ENCODE data around the gene GIPC1. TPM values are rescaled to one million over a fixed set of nuclear protein-coding genes. Genes with fewer than 3 reads are reported as not detected.
A peak's percentile ranks its signal among the peaks of the same experiment; 100 is the strongest.

The GIPC1 gene
- total and polyA plus RNA-seq, 9 of the 15 experiments (the other 6 are each of a cell fraction or from before 2014, with no cell fraction given): 0.49 to 54.7 (median 24.8) TPM

DNA sequence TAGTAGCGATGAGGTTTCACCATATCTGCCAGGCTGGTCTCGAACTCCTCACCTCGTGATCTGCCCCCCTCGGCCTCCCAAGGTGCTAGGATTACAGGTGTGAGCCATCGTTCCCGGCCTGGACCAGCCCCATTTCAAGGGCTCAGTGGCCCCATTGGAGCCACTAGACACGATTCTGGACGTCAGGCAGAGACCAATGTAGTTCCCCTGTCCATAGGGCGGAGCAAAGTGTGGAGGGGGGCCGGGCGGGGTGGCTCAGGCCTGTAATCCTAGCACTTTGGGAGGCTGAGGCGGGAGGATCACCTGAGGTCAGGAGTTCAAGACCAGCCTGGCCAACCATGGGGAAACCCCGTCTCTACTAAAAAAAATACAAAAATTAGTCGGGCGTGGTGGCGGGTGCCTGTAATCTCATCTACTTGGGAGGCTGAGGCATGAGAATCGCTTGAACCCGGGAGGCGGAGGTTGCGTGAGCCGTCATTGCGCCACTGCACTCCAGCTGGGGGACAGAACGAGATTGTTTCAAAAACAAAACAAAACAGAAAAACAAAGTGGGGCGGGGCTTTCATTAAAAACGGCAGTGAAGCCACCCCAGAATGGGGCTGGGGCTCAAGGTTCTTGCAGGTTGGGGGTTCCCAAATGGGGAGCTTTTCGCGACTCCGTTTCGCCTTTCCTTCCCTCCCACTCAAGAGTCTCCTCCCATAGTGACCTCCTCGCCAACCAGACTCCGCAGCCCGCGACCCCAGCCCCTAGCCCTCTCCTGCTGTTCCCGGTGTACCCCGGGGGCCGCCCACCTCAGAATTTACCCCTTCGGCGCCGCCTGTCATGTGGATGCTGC is 32.7 kb upstream of the GIPC1 start (continued):
- TF ChIP-seq, protein P1, sequence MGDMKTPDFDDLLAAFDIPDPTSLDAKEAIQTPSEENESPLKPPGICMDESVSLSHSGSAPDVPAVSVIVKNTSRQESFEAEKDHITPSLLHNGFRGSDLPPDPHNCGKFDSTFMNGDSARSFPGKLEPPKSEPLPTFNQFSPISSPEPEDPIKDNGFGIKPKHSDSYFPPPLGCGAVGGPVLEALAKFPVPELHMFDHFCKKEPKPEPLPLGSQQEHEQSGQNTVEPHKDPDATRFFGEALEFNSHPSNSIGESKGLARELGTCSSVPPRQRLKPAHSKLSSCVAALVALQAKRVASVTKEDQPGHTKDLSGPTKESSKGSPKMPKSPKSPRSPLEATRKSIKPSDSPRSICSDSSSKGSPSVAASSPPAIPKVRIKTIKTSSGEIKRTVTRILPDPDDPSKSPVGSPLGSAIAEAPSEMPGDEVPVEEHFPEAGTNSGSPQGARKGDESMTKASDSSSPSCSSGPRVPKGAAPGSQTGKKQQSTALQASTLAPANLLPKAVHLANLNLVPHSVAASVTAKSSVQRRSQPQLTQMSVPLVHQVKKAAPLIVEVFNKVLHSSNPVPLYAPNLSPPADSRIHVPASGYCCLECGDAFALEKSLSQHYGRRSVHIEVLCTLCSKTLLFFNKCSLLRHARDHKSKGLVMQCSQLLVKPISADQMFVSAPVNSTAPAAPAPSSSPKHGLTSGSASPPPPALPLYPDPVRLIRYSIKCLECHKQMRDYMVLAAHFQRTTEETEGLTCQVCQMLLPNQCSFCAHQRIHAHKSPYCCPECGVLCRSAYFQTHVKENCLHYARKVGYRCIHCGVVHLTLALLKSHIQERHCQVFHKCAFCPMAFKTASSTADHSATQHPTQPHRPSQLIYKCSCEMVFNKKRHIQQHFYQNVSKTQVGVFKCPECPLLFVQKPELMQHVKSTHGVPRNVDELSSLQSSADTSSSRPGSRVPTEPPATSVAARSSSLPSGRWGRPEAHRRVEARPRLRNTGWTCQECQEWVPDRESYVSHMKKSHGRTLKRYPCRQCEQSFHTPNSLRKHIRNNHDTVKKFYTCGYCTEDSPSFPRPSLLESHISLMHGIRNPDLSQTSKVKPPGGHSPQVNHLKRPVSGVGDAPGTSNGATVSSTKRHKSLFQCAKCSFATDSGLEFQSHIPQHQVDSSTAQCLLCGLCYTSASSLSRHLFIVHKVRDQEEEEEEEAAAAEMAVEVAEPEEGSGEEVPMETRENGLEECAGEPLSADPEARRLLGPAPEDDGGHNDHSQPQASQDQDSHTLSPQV (IDR thresholded peaks at IDR 0.05): no peak
- TF ChIP-seq SAFB2 (IDR thresholded peaks at IDR 0.05; ENCODE audit: borderline replicate concordance, low read depth, low read length, severe bottlenecking): no peak
- TF ChIP-seq ZNF384 (IDR thresholded peaks at IDR 0.05; ENCODE audit: low read depth, low read length): no peak
- TF ChIP-seq TEAD2 (tag; IDR thresholded peaks at IDR 0.05): no peak
- TF ChIP-seq, protein P2, sequence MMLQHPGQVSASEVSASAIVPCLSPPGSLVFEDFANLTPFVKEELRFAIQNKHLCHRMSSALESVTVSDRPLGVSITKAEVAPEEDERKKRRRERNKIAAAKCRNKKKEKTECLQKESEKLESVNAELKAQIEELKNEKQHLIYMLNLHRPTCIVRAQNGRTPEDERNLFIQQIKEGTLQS (IDR thresholded peaks at IDR 0.05): peak; percentile 36; the same call in 1 of the 2 replicates
- TF ChIP-seq, protein P2 (CRISPR knock-in tag; conservative IDR thresholded peaks at IDR 0.05): 0 out of 2 replicates have a peak, but pooled peaks have one; percentile 31
- TF ChIP-seq HDAC2 (IDR thresholded peaks at IDR 0.05): peak; percentile 49
- TF ChIP-seq ZNF311 (CRISPR knock-in tag; IDR thresholded peaks at IDR 0.05): no peak
- no peak for TF ChIP-seq ZNF644 (tag; IDR thresholded peaks at IDR 0.05; ENCODE audit: low read depth)
- TF ChIP-seq RFX7 (CRISPR knock-in tag; IDR thresholded peaks at IDR 0.05): no peak
- TF ChIP-seq HNRNPLL (IDR thresholded peaks at IDR 0.05; ENCODE audit: low read depth, low read length, poor library complexity, severe bottlenecking): no peak
- no peak for TF ChIP-seq NCOA4 (IDR thresholded peaks at IDR 0.05; ENCODE audit: partially characterized antibody)
- no peak for TF ChIP-seq ZNF12 (CRISPR knock-in tag; IDR thresholded peaks at IDR 0.05)
- TF ChIP-seq, protein P3, sequence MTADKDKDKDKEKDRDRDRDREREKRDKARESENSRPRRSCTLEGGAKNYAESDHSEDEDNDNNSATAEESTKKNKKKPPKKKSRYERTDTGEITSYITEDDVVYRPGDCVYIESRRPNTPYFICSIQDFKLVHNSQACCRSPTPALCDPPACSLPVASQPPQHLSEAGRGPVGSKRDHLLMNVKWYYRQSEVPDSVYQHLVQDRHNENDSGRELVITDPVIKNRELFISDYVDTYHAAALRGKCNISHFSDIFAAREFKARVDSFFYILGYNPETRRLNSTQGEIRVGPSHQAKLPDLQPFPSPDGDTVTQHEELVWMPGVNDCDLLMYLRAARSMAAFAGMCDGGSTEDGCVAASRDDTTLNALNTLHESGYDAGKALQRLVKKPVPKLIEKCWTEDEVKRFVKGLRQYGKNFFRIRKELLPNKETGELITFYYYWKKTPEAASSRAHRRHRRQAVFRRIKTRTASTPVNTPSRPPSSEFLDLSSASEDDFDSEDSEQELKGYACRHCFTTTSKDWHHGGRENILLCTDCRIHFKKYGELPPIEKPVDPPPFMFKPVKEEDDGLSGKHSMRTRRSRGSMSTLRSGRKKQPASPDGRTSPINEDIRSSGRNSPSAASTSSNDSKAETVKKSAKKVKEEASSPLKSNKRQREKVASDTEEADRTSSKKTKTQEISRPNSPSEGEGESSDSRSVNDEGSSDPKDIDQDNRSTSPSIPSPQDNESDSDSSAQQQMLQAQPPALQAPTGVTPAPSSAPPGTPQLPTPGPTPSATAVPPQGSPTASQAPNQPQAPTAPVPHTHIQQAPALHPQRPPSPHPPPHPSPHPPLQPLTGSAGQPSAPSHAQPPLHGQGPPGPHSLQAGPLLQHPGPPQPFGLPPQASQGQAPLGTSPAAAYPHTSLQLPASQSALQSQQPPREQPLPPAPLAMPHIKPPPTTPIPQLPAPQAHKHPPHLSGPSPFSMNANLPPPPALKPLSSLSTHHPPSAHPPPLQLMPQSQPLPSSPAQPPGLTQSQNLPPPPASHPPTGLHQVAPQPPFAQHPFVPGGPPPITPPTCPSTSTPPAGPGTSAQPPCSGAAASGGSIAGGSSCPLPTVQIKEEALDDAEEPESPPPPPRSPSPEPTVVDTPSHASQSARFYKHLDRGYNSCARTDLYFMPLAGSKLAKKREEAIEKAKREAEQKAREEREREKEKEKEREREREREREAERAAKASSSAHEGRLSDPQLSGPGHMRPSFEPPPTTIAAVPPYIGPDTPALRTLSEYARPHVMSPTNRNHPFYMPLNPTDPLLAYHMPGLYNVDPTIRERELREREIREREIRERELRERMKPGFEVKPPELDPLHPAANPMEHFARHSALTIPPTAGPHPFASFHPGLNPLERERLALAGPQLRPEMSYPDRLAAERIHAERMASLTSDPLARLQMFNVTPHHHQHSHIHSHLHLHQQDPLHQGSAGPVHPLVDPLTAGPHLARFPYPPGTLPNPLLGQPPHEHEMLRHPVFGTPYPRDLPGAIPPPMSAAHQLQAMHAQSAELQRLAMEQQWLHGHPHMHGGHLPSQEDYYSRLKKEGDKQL (CRISPR knock-in tag; IDR thresholded peaks at IDR 0.05; ENCODE audit: borderline replicate concordance): no peak
- TF ChIP-seq, protein P4, sequence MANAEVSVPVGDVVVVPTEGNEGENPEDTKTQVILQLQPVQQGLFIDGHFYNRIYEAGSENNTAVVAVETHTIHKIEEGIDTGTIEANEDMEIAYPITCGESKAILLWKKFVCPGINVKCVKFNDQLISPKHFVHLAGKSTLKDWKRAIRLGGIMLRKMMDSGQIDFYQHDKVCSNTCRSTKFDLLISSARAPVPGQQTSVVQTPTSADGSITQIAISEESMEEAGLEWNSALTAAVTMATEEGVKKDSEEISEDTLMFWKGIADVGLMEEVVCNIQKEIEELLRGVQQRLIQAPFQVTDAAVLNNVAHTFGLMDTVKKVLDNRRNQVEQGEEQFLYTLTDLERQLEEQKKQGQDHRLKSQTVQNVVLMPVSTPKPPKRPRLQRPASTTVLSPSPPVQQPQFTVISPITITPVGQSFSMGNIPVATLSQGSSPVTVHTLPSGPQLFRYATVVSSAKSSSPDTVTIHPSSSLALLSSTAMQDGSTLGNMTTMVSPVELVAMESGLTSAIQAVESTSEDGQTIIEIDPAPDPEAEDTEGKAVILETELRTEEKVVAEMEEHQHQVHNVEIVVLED (CRISPR knock-in tag; IDR thresholded peaks at IDR 0.05): no peak

Measured in K562 (cell line).